Natural killer cell treated with Interleukin-12 subunit alpha and Interleukin-12 subunit beta and Interleukin-15 and Interleukin-18, amount 100 ng/mL, for 72 hours (primary cell): ENCODE measurements around the gene MEIS2. TPM values are rescaled to one million over a fixed set of nuclear protein-coding genes. Genes with fewer than 3 reads are reported as not detected.

Source experiments
- ATAC-seq, 2 donors: fragments of 150-1000 bp; cut with Tn5 transposase in 1 of 2; sonication (Bioruptor Pico), chemical (Tn5 transposase) in 1 of 2; 2 replicates each; pipeline ENCODE4 v1.10.0; 2021
- DNase-seq: peaks from one replicate; pipeline ENCODE4 v3.0.0; 2022; ENCODE audit warnings: low spot score
- H3K27ac Mint-ChIP-seq, 2 donors: 1 replicate in 1 of 2; 2 replicates in 1 of 2; pipeline ENCODE4 v1.8.0; 2022; ENCODE audit warnings: mixed read lengths in 2 of 2, mild to moderate bottlenecking in 1 of 2, moderate library complexity in 1 of 2
- H3K27me3 Mint-ChIP-seq, 2 donors: 1 replicate in 1 of 2; 2 replicates in 1 of 2; pipeline ENCODE4 v1.8.0; 2022; ENCODE audit warnings: mixed read lengths in 2 of 2
- H3K36me3 Mint-ChIP-seq: one replicate; pipeline ENCODE4 v1.8.0; 2022; ENCODE audit warnings: mixed read lengths
- H3K4me1 Mint-ChIP-seq, 2 donors: 1 replicate in 1 of 2; 2 replicates in 1 of 2; pipeline ENCODE4 v1.8.0; 2022; ENCODE audit warnings: low read depth in 2 of 2, mixed read lengths in 2 of 2, mild to moderate bottlenecking in 1 of 2
- H3K4me3 Mint-ChIP-seq: one replicate; pipeline ENCODE4 v1.8.0; 2022; ENCODE audit warnings: mixed read lengths
- H3K9me3 Mint-ChIP-seq: 2 replicates; pipeline ENCODE4 v1.8.0; 2022; ENCODE audit warnings: mixed read lengths
- total RNA-seq, 2 donors: library from RNA; stranded (reverse); gene quantifications; one replicate each; pipeline ENCODE4 v1.2.3, GENCODE V29; 2022

The MEIS2 gene
- total RNA-seq, 2 donors from 2014 or later, result 0.26 TPM; not detected in 1

- Mint-ChIP-seq H3K27ac (no peak overlapping the region), H3K27me3 (no peaks in the 10 kb centered on the region), H3K9me3 (no peaks in the 10 kb centered on the region), H3K36me3 (no peaks in the 10 kb centered on the region), H3K4me1 (no peaks in the 10 kb centered on the region), H3K4me3 (no peak overlapping the region)
- DNase-seq (no peak), ATAC-seq (no peak)
Measured at GRCh38 chr15:36905908-36906307, 194.4 kb downstream of the MEIS2 start.

GRCh38 chr15:36904715-36905114 is 195.6 kb downstream of the MEIS2 start:
- no peak overlapping the region for H3K27ac Mint-ChIP-seq
- ATAC-seq, result no peak
- no peaks in the 10 kb centered on the region for H3K27me3 Mint-ChIP-seq
- H3K4me3 Mint-ChIP-seq, result no peak overlapping the region
- H3K36me3 Mint-ChIP-seq, result no peaks in the 10 kb centered on the region
- no peaks in the 10 kb centered on the region for H3K4me1 Mint-ChIP-seq
- DNase-seq, result no peak
- H3K9me3 Mint-ChIP-seq, result no peaks in the 10 kb centered on the region

- no peak for ATAC-seq
Measured at GRCh38 chr15:36903922-36904556, 196.3 kb downstream of the MEIS2 start.

GRCh38 chr15:36903195-36903594 is 197.2 kb downstream of the MEIS2 start:
- DNase-seq, result no peak
- no peak for ATAC-seq
- Mint-ChIP-seq H3K27ac (no peak overlapping the region), H3K36me3 (no peaks in the 10 kb centered on the region), H3K4me1 (no peaks in the 10 kb centered on the region), H3K9me3 (peaks cover 2% of the 10 kb centered on the region), H3K27me3 (peaks cover 0 to 6% of the 10 kb centered on the region in 2 donors), H3K4me3 (no peak overlapping the region)

More at GRCh38 chr15:36903922-36904556, 196.3 kb downstream of the MEIS2 start:
- DNase-seq, result no peak
- Mint-ChIP-seq H3K4me1 (no peaks in the 10 kb centered on the region), H3K4me3 (no peak overlapping the region), H3K27me3 (no peaks in the 10 kb centered on the region), H3K36me3 (no peaks in the 10 kb centered on the region), H3K27ac (no peak overlapping the region), H3K9me3 (no peaks in the 10 kb centered on the region)

DNA sequence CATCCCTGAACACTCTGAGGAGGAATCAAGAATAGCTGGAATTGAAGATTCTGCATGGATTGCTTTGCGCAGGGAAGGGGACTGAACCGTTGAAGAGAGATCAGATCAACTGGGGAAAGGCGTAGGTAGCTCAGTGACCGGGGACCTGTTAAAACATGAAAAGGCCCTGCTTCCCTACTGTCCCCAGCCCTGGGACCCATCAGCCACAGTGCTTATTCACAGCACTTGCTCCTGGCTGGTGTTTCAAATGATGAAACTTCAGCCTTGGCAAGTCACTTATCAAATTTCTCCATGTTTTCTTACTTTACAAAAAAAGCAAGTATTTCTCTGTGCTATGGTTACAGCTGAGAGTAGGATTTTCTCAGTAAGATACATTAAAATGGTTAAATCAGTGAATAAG is 199.3 kb downstream of the MEIS2 start:
- no peak overlapping the region for H3K27ac Mint-ChIP-seq
- H3K36me3 Mint-ChIP-seq, result no peaks in the 10 kb centered on the region
- ATAC-seq, result no peak

DNA sequence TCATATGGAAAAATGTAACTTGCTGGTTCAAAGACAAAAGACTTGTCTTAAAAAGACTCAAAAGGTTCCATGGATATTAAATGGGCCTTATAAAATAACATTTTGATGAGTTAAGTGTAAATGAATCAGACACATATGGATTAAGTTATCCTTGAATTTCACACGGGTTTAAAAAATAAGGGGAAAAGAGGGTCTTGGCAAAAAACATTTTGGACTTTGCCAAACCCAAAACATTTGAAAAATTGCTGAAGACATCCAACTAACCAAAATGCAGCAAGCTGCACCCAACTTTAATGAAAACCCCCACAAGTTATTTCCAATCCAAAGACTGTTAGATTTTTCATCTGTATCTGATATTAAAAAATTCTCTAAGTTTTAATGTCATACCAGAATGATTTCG is 200.7 kb downstream of the MEIS2 start:
- H3K27me3 Mint-ChIP-seq, result peaks cover 0 to 7% of the 10 kb centered on the region in 2 donors
- no peaks in the 10 kb centered on the region for H3K36me3 Mint-ChIP-seq
- ATAC-seq (no peak), DNase-seq (no peak)
- no peak overlapping the region for H3K27ac Mint-ChIP-seq
- no peak overlapping the region for H3K4me3 Mint-ChIP-seq
- peaks cover 2% of the 10 kb centered on the region for H3K9me3 Mint-ChIP-seq
- no peaks in the 10 kb centered on the region for H3K4me1 Mint-ChIP-seq

More for the DNA sequence above, 199.3 kb downstream of the MEIS2 start:
- DNase-seq, result no peak
- H3K4me1 Mint-ChIP-seq, result no peaks in the 10 kb centered on the region
- H3K9me3 Mint-ChIP-seq, result peaks cover 2% of the 10 kb centered on the region
- H3K4me3 Mint-ChIP-seq, result no peak overlapping the region
- H3K27me3 Mint-ChIP-seq, result peaks cover 0 to 7% of the 10 kb centered on the region in 2 donors

- H3K36me3 Mint-ChIP-seq, result no peaks in the 10 kb centered on the region
- H3K27ac Mint-ChIP-seq, result no peak overlapping the region
- peaks cover 2% of the 10 kb centered on the region for H3K9me3 Mint-ChIP-seq
- ATAC-seq (no peak), DNase-seq (no peak)
- no peaks in the 10 kb centered on the region for H3K4me1 Mint-ChIP-seq
- H3K27me3 Mint-ChIP-seq, result peaks cover 0 to 7% of the 10 kb centered on the region in 2 donors
- H3K4me3 Mint-ChIP-seq, result no peak overlapping the region
Measured at GRCh38 chr15:36898536-36899126, 201.7 kb downstream of the MEIS2 start.

DNA sequence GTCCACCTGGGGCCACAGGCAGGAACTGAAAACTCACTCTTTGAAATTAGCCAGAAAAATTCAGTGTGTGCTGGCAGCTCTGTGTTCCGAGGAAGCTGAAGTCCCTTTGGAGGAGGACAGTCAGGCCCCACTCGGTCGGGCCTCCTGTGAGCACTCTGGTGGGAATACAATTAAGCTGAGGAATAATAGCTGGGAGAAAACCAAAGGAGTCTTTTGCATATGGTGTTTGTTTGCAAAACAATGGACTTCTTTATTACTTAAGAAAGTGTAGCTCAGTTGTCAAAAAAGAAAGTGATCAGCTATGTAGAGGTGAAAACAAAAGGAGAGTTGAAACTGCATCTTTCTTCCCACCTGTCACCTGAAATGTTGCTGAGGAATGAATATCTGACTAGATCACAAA is 202.5 kb downstream of the MEIS2 start:
- DNase-seq (no peak), ATAC-seq (no peak)
- Mint-ChIP-seq H3K4me3 (no peak overlapping the region), H3K27ac (no peak overlapping the region), H3K4me1 (no peaks in the 10 kb centered on the region), H3K27me3 (peaks cover 0 to 7% of the 10 kb centered on the region in 2 donors), H3K9me3 (peaks cover 2% of the 10 kb centered on the region), H3K36me3 (no peaks in the 10 kb centered on the region)

- H3K27me3 Mint-ChIP-seq, result peaks cover 0 to 7% of the 10 kb centered on the region in 2 donors
- no peak overlapping the region for H3K4me3 Mint-ChIP-seq
- no peaks in the 10 kb centered on the region for H3K4me1 Mint-ChIP-seq
- ATAC-seq (no peak), DNase-seq (no peak)
- H3K9me3 Mint-ChIP-seq, result peaks cover 2% of the 10 kb centered on the region
- no peaks in the 10 kb centered on the region for H3K36me3 Mint-ChIP-seq
- no peak overlapping the region for H3K27ac Mint-ChIP-seq
Measured at GRCh38 chr15:36896949-36897348, 203.4 kb downstream of the MEIS2 start.

DNA sequence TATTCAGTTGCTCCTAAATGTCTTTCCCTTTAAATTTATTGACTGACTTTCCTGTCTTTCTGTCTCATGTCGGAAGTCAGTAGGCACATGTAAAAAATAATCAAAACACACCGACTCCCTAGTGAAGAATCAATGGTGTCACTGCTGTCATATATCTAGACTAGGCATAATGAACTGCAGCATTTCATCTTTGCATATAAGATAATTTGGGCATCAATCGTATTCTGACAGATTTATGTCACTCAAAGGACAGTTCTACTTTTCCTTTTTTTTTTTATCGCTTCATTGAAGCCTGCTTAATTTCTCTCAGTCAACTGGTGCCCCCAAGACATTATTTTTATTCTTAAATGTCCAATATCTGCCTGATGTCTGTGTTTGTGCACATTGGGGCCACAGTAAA is 206.3 kb downstream of the MEIS2 start:
- Mint-ChIP-seq H3K27ac (no peak overlapping the region), H3K4me3 (no peak overlapping the region), H3K36me3 (no peaks in the 10 kb centered on the region), H3K4me1 (no peaks in the 10 kb centered on the region), H3K27me3 (peaks cover 8 to 18% of the 10 kb centered on the region in 2 donors), H3K9me3 (peaks cover 2% of the 10 kb centered on the region)
- DNase-seq (no peak), ATAC-seq (no peak)

GRCh38 chr15:36893276-36893675 is 207.1 kb downstream of the MEIS2 start:
- Mint-ChIP-seq H3K27me3 (peaks cover 12 to 16% of the 10 kb centered on the region in 2 donors), H3K36me3 (no peaks in the 10 kb centered on the region), H3K4me1 (no peaks in the 10 kb centered on the region), H3K4me3 (no peak overlapping the region), H3K27ac (no peak overlapping the region), H3K9me3 (no peaks in the 10 kb centered on the region)
- DNase-seq (no peak), ATAC-seq (no peak)

DNA sequence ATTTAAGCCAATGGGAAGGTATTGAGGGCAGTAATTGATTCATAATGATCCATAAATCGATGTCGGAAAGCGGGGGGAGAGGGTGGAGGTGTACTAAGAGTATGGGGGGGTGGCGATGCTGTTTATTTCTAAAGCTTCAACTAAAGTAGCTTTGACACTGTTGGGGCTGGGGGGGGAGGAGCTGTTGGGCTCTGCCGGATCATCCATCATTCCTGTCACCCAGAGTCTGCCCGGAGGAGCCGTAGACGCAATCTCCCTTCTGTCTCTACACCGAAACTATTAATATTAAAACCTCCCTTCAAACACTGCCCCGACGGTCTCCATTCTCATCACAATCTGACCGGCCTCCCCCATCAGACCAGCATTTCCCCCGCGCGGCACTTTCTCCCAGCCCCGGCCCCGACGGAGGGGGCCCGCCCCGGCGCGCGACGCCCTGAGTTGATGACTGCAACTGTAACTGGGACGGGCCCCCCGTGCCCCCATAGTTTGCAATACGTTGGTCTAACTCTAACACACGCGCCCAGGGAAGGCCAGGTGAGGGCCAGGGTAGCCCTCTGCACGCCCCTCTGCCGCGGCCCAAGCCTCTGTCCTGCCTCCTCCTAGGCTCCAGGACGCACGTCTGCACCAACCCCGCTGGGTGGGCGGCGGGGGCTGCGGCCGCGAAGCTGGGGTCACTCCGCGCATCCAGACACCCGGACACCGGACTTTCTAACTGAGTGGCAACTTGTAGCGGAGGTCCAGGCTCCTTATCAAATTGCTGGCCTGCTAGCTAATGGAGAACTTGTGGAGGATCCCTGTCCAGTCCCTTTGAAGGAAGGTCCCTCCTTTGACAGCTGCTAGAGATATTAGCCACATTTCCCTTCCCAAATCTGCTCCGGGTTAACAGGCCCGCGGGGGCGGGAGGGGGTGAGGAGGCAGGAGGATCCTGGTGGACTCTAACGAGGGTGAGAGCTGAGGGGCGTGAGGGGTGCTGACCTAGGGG is 212.0 kb downstream of the MEIS2 start:
- peaks cover 8% of the 10 kb centered on the region for H3K9me3 Mint-ChIP-seq
- no peak overlapping the region for H3K27ac Mint-ChIP-seq
- H3K27me3 Mint-ChIP-seq, result peaks cover 52 to 61% of the 10 kb centered on the region in 2 donors
- H3K4me3 Mint-ChIP-seq, result no peak overlapping the region
- H3K36me3 Mint-ChIP-seq, result peaks cover 14% of the 10 kb centered on the region
- no peaks in the 10 kb centered on the region for H3K4me1 Mint-ChIP-seq
- ATAC-seq, result no peak
- no peak for DNase-seq

DNA sequence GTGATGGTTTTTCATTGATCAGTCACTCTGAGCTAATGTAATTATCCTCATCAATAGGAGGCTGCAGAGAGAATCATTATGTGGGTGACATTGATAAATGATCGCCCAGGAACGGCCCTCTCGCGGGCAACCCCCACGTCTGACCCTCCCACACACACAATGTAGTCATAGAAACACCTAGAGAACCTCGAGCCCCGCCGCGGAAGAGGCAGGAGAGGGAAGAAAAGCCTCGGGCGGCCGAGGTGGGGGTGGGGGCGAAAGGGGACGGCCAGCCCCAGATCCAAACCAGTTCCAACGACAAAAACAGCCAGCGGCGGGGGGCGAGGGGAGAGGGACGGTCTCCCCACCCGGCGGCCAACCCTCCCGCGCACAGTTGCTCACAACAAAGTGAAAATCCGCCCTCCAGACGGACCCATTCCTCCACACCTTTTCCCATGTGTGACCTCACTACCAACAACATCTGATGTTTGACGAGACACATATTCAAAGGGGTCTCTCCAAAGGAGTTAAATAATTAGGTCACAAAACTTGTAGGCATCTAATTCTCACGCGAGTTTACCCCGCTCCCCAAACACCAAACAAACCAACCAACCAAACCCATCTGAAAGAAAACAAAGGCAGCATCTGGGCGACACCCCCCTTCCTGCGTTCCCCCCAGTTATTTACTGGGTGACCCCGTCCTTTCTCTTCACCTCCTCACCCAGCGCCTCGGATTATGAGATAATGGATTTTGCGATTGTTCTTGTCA is 213.0 kb downstream of the MEIS2 start:
- no peak overlapping the region for H3K4me3 Mint-ChIP-seq
- no peak overlapping the region for H3K27ac Mint-ChIP-seq
- H3K4me1 Mint-ChIP-seq, result no peaks in the 10 kb centered on the region

More for the DNA sequence above, 213.0 kb downstream of the MEIS2 start:
- peaks cover 8% of the 10 kb centered on the region for H3K9me3 Mint-ChIP-seq
- ATAC-seq (no peak), DNase-seq (no peak)
- H3K27me3 Mint-ChIP-seq, result peaks cover 56 to 70% of the 10 kb centered on the region in 2 donors
- H3K36me3 Mint-ChIP-seq, result peaks cover 14% of the 10 kb centered on the region
